Esophagus squamous epithelium (tissue), 4 donors: ENCODE results near the gene BANF1.

ENCODE experiments used
- CTCF ChIP-seq, 6 experiments: fragments of 450-650 bp in 4 of 6; fragments of 200-600 bp in 2 of 6; sonication (generic) in 2 of 6; IDR thresholded peaks; one replicate each; pipeline ENCODE4 v1.5.1; 2016 to 2019; ENCODE audit warnings: antibody characterized with exemption in 6 of 6, mild to moderate bottlenecking in 4 of 6, moderate library complexity in 4 of 6
- POLR2A ChIP-seq, 4 donors: fragments of 450-650 bp; IDR thresholded peaks; one replicate each; pipeline ENCODE4 v1.6.1; 2017; ENCODE audit warnings: antibody characterized with exemption in 4 of 4, mild to moderate bottlenecking in 4 of 4, moderate library complexity in 3 of 4

- TF ChIP-seq CTCF (IDR thresholded peaks at IDR 0.05) (no peak), POLR2A (IDR thresholded peaks at IDR 0.05) (no peak)
These were observed 33.5 kb upstream of the BANF1 start for GRCh38 chr11:65968600-65969482.
